Measurements from ENCODE around the gene TCEAL5.
"Not testable (repeated sequence)": the region's sequence is repeated elsewhere in the genome, so short reads cannot be mapped to it uniquely, and the experiment has no call there.

Gene TCEAL5

GRCh38 chrX:103235608-103236007, 40.9 kb downstream of the TCEAL5 start:
- DNase-seq (ENCODE audit: low read depth, low spot score); H3K4me1 ChIP-seq (ENCODE audit: control insufficient read depth, insufficient read depth, low read length); H3K27me3 ChIP-seq (ENCODE audit: control insufficient read depth, insufficient read depth, low read length); H3K36me3 ChIP-seq (ENCODE audit: control insufficient read depth, insufficient read depth, low read length); H3K4me3 ChIP-seq (ENCODE audit: low read length); H3K9me3 ChIP-seq (ENCODE audit: control insufficient read depth, insufficient read depth, low read length); H3K27ac ChIP-seq (ENCODE audit: low read length): not testable (repeated sequence)
- no CpG with 5 or more reads among the region's 2 CpGs for WGBS (ENCODE audit: insufficient coverage, insufficient read length)

DNA sequence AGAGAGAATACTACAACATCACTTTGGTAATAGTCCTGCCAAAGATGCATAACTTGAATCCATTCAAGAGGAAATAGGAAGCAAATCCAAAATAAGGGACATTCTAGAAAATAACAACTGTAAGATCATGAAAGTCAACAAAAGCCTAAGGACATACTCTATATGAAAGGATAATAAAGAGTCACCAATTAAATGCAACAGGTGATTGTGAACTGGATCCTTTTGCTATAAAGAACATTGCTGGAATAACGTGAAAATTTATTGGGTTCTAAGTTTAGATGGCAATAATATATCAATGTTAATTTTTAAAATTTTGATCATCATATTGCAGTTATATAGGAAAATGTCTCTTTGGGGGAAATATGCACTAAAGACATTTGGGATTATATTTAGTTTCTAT, 41.7 kb downstream of the TCEAL5 start:
- Histone ChIP-seq H3K36me3 (ENCODE audit: control insufficient read depth, insufficient read depth, low read length) (no peaks in the 10 kb centered on the region), H3K4me1 (ENCODE audit: control insufficient read depth, insufficient read depth, low read length) (no peaks in the 10 kb centered on the region), H3K9me3 (ENCODE audit: control insufficient read depth, insufficient read depth, low read length) (no peaks in the 10 kb centered on the region), H3K27ac (ENCODE audit: low read length) (no peak overlapping the region), H3K27me3 (ENCODE audit: control insufficient read depth, insufficient read depth, low read length) (no peaks in the 10 kb centered on the region), H3K4me3 (ENCODE audit: low read length) (no peak overlapping the region)
- WGBS (ENCODE audit: insufficient coverage, insufficient read length), result no CpG with 5 or more reads among the region's 1 CpG
- no peak for DNase-seq (ENCODE audit: low read depth, low spot score)

DNA sequence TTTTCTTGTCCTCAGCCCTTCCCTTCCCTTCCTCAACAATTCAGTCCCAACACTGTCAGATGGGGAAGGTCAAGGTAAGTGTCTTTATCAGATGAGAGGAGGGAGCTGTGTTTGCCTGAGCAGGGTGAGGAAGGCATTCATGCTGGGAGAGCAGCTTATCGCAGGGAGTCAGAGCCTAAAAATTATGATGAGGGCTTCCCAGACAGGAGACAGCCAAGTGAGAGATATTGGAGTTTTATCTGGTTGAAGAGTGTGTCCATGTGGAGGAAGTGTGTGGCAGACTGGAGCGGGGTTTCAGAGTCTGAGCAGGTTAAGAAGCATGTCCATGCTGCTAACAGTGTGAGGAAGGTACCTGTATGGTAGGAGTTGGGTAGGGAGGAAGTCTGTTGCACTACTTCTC, 43.3 kb downstream of the TCEAL5 start:
- Histone ChIP-seq H3K9me3 (ENCODE audit: control insufficient read depth, insufficient read depth, low read length) (no peaks in the 10 kb centered on the region), H3K4me1 (ENCODE audit: control insufficient read depth, insufficient read depth, low read length) (no peaks in the 10 kb centered on the region), H3K27me3 (ENCODE audit: control insufficient read depth, insufficient read depth, low read length) (no peaks in the 10 kb centered on the region), H3K4me3 (ENCODE audit: low read length) (no peak overlapping the region), H3K27ac (ENCODE audit: low read length) (no peak overlapping the region), H3K36me3 (ENCODE audit: control insufficient read depth, insufficient read depth, low read length) (no peaks in the 10 kb centered on the region)
- no peak for DNase-seq (ENCODE audit: low read depth, low spot score)
- WGBS (ENCODE audit: insufficient coverage, insufficient read length), result no CpG with 5 or more reads among the region's 2 CpGs

GRCh38 chrX:103225918-103226317, 50.6 kb downstream of the TCEAL5 start:
- H3K9me3 ChIP-seq (ENCODE audit: control insufficient read depth, insufficient read depth, low read length); DNase-seq (ENCODE audit: low read depth, low spot score): not testable (repeated sequence)
- no CpG with 5 or more reads among the region's 4 CpGs for WGBS (ENCODE audit: insufficient coverage, insufficient read length)

More at GRCh38 chrX:103225918-103226317, 50.6 kb downstream of the TCEAL5 start:
- not testable (repeated sequence) for H3K36me3 ChIP-seq (ENCODE audit: control insufficient read depth, insufficient read depth, low read length); H3K27ac ChIP-seq (ENCODE audit: low read length); H3K4me3 ChIP-seq (ENCODE audit: low read length); H3K4me1 ChIP-seq (ENCODE audit: control insufficient read depth, insufficient read depth, low read length); H3K27me3 ChIP-seq (ENCODE audit: control insufficient read depth, insufficient read depth, low read length)
